ENCODE results near the gene PDE3B. TPM values are rescaled to one million over a fixed set of nuclear protein-coding genes. Genes with fewer than 3 reads are reported as not detected.
"Not testable (repeated sequence)": the region's sequence is repeated elsewhere in the genome, so short reads cannot be mapped to it uniquely, and the experiment has no call there.

The PDE3B gene
- total RNA-seq, 2 donors from 2014 or later = 10.7 to 42.5 TPM

GRCh38 chr11:14656536-14657457 is 13.2 kb downstream of the PDE3B start:
- Mint-ChIP-seq H3K27ac (peak overlapping the region in 1 of 2 donors; percentile 64), H3K9me3 (peaks cover 8 to 13% of the 10 kb centered on the region in 2 donors), H3K36me3 (peaks cover 20 to 39% of the 10 kb centered on the region in 2 donors)
- DNase-seq (ENCODE audit: low spot score in 2 of 2) (no peak), ATAC-seq (peak; percentile 73 to 82)

GRCh38 chr11:14657841-14658240 is 14.2 kb downstream of the PDE3B start:
- H3K9me3 Mint-ChIP-seq = peaks cover 9 to 12% of the 10 kb centered on the region in 2 donors
- no peak for DNase-seq (ENCODE audit: low spot score in 2 of 2)
- no peak for ATAC-seq
- H3K36me3 Mint-ChIP-seq = peaks cover 27 to 36% of the 10 kb centered on the region in 2 donors
- no peak overlapping the region for H3K27ac Mint-ChIP-seq

GRCh38 chr11:14664926-14665325 is 21.3 kb downstream of the PDE3B start:
- peaks cover 24 to 28% of the 10 kb centered on the region in 2 donors for H3K36me3 Mint-ChIP-seq
- DNase-seq (ENCODE audit: low spot score in 2 of 2); ATAC-seq; H3K27ac Mint-ChIP-seq: not testable (repeated sequence)
- peaks cover 17 to 18% of the 10 kb centered on the region in 2 donors for H3K9me3 Mint-ChIP-seq

- Mint-ChIP-seq H3K36me3 (peaks cover 11 to 20% of the 10 kb centered on the region in 2 donors), H3K9me3 (peaks cover 13 to 14% of the 10 kb centered on the region in 2 donors)
- not testable (repeated sequence) for DNase-seq (ENCODE audit: low spot score in 2 of 2); ATAC-seq; H3K27ac Mint-ChIP-seq
Measured at GRCh38 chr11:14667329-14667728, 23.7 kb downstream of the PDE3B start.

- ATAC-seq (no peak), DNase-seq (ENCODE audit: low spot score in 2 of 2) (no peak)
- Mint-ChIP-seq H3K36me3 (peaks cover 6 to 28% of the 10 kb centered on the region in 2 donors), H3K9me3 (peaks cover 8 to 13% of the 10 kb centered on the region in 2 donors), H3K27ac (peak overlapping the region in 1 of 2 donors; percentile 66)
Measured at GRCh38 chr11:14668731-14669301, 25.2 kb downstream of the PDE3B start.

- H3K9me3 Mint-ChIP-seq = peaks cover 2 to 13% of the 10 kb centered on the region in 2 donors
- ATAC-seq = no peak
- no peak overlapping the region for H3K27ac Mint-ChIP-seq
- H3K36me3 Mint-ChIP-seq = peaks cover 0 to 28% of the 10 kb centered on the region in 2 donors
- DNase-seq (ENCODE audit: low spot score in 2 of 2) = no peak
Measured at GRCh38 chr11:14669499-14669898, 25.9 kb downstream of the PDE3B start.

- peaks cover 0 to 14% of the 10 kb centered on the region in 2 donors for H3K9me3 Mint-ChIP-seq
- ATAC-seq (no peak), DNase-seq (ENCODE audit: low spot score in 2 of 2) (no peak)
- H3K36me3 Mint-ChIP-seq = peaks cover 0 to 29% of the 10 kb centered on the region in 2 donors
- no peak overlapping the region for H3K27ac Mint-ChIP-seq
Measured at GRCh38 chr11:14669958-14670357, 26.4 kb downstream of the PDE3B start.

GRCh38 chr11:14672635-14673034 is 29.0 kb downstream of the PDE3B start:
- Mint-ChIP-seq H3K9me3 (peaks cover 0 to 17% of the 10 kb centered on the region in 2 donors), H3K27ac (peak overlapping the region in 1 of 2 donors; percentile 74), H3K36me3 (peaks cover 0 to 32% of the 10 kb centered on the region in 2 donors)
- DNase-seq (ENCODE audit: low spot score in 2 of 2) = no peak
- ATAC-seq = peak; percentile 66 to 80

- Mint-ChIP-seq H3K9me3 (peaks cover 0 to 18% of the 10 kb centered on the region in 2 donors), H3K27ac (peak overlapping the region in 1 of 2 donors; percentile 23), H3K36me3 (peaks cover 0 to 39% of the 10 kb centered on the region in 2 donors)
- DNase-seq (ENCODE audit: low spot score in 2 of 2) (no peak), ATAC-seq (no peak)
Measured at GRCh38 chr11:14673421-14673820, 29.8 kb downstream of the PDE3B start.

- peaks cover 0 to 43% of the 10 kb centered on the region in 2 donors for H3K36me3 Mint-ChIP-seq
- H3K27ac Mint-ChIP-seq = peak overlapping the region in 1 of 2 donors; percentile 23
- DNase-seq (ENCODE audit: low spot score in 2 of 2) = no peak
- H3K9me3 Mint-ChIP-seq = peaks cover 0 to 15% of the 10 kb centered on the region in 2 donors
- no peak for ATAC-seq
Measured at GRCh38 chr11:14673824-14674405, 30.3 kb downstream of the PDE3B start.

GRCh38 chr11:14676068-14676467 is 32.5 kb downstream of the PDE3B start:
- Mint-ChIP-seq H3K36me3 (peaks cover 12 to 56% of the 10 kb centered on the region in 2 donors), H3K9me3 (peaks cover 5 to 20% of the 10 kb centered on the region in 2 donors), H3K27ac (no peak overlapping the region)
- DNase-seq (ENCODE audit: low spot score in 2 of 2) (no peak), ATAC-seq (no peak)

GRCh38 chr11:14677146-14677545 is 33.5 kb downstream of the PDE3B start:
- Mint-ChIP-seq H3K9me3 (peaks cover 5 to 20% of the 10 kb centered on the region in 2 donors), H3K27ac (no peak overlapping the region), H3K36me3 (peaks cover 12 to 65% of the 10 kb centered on the region in 2 donors)
- DNase-seq (ENCODE audit: low spot score in 2 of 2) (no peak), ATAC-seq (no peak)

- no peak for DNase-seq (ENCODE audit: low spot score in 2 of 2)
- Mint-ChIP-seq H3K36me3 (peaks cover 12 to 61% of the 10 kb centered on the region in 2 donors), H3K27ac (no peak overlapping the region), H3K9me3 (peaks cover 5 to 20% of the 10 kb centered on the region in 2 donors)
- no peak for ATAC-seq
Measured at GRCh38 chr11:14678350-14678749, 34.7 kb downstream of the PDE3B start.

GRCh38 chr11:14679662-14680061 is 36.1 kb downstream of the PDE3B start:
- Mint-ChIP-seq H3K36me3 (peaks cover 17 to 61% of the 10 kb centered on the region in 2 donors), H3K9me3 (peaks cover 5 to 17% of the 10 kb centered on the region in 2 donors), H3K27ac (peak overlapping the region; percentile 7 to 44)
- no peak for ATAC-seq
- no peak for DNase-seq (ENCODE audit: low spot score in 2 of 2)

GRCh38 chr11:14684234-14684915 is 40.8 kb downstream of the PDE3B start:
- Mint-ChIP-seq H3K9me3 (peaks cover 4 to 17% of the 10 kb centered on the region in 2 donors), H3K36me3 (peaks cover 15 to 56% of the 10 kb centered on the region in 2 donors)
- H3K27ac Mint-ChIP-seq; DNase-seq (ENCODE audit: low spot score in 2 of 2); ATAC-seq: not testable (repeated sequence)

- Mint-ChIP-seq H3K27ac (no peak overlapping the region), H3K9me3 (peaks cover 5 to 29% of the 10 kb centered on the region in 2 donors), H3K36me3 (peaks cover 11 to 43% of the 10 kb centered on the region in 2 donors)
- ATAC-seq (no peak), DNase-seq (ENCODE audit: low spot score in 2 of 2) (no peak)
Measured at GRCh38 chr11:14687456-14687855, 43.9 kb downstream of the PDE3B start.
